Measurements from ENCODE around the gene CPSF3. TPM values are rescaled to one million over a fixed set of nuclear protein-coding genes. Genes with fewer than 3 reads are reported as not detected.

CPSF3 gene
- 10 to 100 TPM; 41.7 to 44.0 TPM for total RNA-seq

GRCh38 chr2:9423100-9423921 lies at the start of gene CPSF3, which contains the start of gene ITGB1BP1:
Gene CPSF3, plus strand, starts transcription at chr2:9423654. Its CDS starts 120 bp downstream, at chr2:9423774.
Gene ITGB1BP1, minus strand, starts transcription at chr2:9423528. Its CDS starts 4,831 bp downstream, at chr2:9418697.

GRCh38 chr2:9474361-9475057 lies 51.1 kb downstream of the CPSF3 start, which contains the start of gene IAH1:
Gene IAH1, plus strand, starts transcription at chr2:9474551. Its CDS starts 16 bp downstream, at chr2:9474567.

Other genes starting within 250 kb of the CPSF3 start
- gene ASAP2, start 216.8 kb upstream of the CPSF3 start, total RNA-seq: under 1 TPM; 0.15 to 0.34 TPM
- 10 to 100 TPM; 95.3 to 96.1 TPM for gene ITGB1BP1, start 126 bp upstream of the CPSF3 start, total RNA-seq
- 10 to 100 TPM; 63.7 to 67.8 TPM for gene IAH1, start 50.9 kb downstream of the CPSF3 start, total RNA-seq
- gene ADAM17, start 132.2 kb downstream of the CPSF3 start, total RNA-seq: 10 to 100 TPM; 23.0 to 25.9 TPM
- 100 to 1,000 TPM; 223 to 225 TPM for gene YWHAQ, start 207.3 kb downstream of the CPSF3 start, total RNA-seq

Measured in activated naive CD4-positive, alpha-beta T cell treated with anti-CD3 and anti-CD28 coated beads, Interleukin-2, amount 10 ng/mL, durations not matched to agents 5 hours and 36 hours (primary cell).